GM18499 (cell line): ENCODE measurements around the gene UCP2.
A peak's percentile ranks its signal among the peaks of the same experiment; 100 is the strongest.
"Not testable (repeated sequence)": the region's sequence is repeated elsewhere in the genome, so short reads cannot be mapped to it uniquely, and the experiment has no call there.

ENCODE experiments used
- ATAC-seq: cut with Tn5 transposase; IDR thresholded peaks from one replicate; pipeline ENCODE4 v1.9.1; 2021; ENCODE audit warnings: moderate number of reproducible peaks; ENCODE audit not compliant: insufficient read depth, unreplicated experiment

Gene UCP2

DNA sequence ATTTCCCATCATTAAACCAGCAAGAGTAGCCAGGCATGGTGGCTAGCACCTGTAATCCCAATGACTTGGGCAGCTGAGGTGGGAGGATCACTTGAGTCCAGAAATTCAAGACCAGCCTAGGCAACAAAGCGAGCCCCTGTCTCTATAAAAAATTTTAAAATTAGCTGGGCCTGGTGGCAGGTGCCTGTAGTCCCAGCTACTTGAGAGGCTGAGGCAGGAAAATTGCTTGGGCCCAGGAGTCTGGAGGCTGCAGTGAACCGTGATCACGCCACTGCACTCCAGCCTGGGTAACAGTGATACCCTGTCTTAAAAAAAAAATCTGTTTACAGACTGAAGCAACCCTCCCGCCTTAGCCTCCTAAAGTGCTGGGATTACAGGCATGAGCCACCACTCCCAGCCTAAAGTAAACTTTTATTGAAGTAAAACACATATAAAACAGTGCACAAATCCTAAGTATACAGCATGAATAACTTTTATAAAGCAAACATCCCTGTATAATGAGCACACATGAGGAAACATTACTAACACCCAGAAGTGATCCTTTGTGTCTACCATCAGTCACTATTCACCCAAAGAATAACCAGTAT is 13.6 kb upstream of the UCP2 start:
- ATAC-seq, result no peak

DNA sequence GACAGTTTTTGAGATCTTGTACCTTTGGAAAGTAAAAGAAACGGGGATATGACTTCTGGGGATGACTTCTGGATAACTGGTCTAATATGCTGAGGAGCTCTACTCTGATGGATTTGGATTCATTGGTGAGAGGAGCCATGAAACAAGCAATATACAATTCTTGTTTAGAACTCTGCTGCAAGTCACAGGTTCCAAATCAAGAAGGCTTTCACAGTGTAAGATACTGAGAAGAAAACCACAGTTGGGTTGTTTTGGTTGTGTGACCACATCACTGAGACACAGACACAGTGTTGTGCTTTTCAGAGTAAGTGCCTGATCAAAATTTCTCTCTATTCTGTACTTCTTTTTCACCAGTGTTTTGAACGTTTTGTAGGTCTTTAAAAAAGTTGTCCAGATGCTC is 13.1 kb upstream of the UCP2 start:
- ATAC-seq, result no peak

DNA sequence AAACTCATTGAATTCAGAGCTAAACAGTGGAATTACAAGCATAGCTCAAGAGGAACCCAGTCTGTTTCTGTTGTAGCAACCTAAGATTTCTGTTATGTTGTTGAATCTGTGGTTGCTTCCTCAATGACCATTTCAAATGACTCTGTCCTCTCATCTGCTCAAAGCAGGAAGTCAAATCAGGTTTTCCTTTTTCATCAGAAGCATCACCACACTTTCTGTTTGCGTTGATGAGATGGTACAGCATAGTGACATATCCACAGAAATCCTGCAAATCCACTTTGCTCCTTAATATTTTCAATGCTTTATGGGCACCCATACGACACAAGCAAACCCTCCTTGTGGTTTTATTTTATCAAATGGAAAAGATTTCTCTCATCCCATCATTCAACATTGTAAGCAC is 12.6 kb upstream of the UCP2 start:
- no peak for ATAC-seq

DNA sequence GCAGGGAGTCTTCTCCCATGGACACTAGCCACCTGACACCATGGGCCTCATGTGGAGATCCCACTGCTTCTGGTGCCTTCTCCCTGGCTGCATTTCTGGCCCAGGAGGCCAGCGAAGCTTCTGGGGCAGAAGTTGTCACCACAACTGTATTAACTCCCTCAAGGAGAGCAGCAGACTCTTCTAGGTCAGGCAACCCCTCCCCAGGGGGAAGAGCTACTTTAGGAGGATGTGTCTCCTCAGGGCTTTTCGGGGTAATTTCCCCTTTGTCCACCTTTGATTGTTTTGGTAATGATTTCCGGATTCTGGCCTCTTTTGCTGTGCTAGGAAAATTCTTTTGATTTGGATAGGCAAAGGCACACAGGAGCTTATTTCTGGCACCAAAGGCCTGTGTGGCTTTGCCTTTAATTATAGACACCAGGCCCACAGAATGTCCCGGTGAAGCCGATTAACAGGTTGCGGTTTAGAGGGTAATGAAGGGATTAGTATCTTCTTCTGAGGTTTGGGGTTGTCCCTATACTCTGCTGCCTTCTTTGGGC is 8.9 kb upstream of the UCP2 start:
- no peak for ATAC-seq

DNA sequence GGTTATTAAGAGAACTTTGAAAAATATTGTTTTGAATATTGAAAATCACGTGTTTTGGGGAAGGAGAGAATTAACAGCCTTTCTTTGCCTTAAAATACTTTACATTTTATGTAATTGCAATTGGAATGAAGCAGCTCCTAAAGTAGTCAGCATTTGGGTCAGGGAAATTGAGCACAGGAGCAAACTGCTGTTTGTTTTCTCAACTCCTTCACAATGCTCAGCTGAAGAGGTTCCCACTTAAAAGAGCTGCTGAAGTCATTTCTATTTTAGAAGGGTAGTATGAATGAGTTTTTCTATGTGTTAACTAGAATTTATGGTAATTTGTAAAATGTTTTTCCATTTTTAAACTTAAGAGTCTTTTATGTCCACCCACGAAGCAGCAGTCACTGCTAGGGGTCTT is 8.1 kb upstream of the UCP2 start:
- no peak for ATAC-seq

DNA sequence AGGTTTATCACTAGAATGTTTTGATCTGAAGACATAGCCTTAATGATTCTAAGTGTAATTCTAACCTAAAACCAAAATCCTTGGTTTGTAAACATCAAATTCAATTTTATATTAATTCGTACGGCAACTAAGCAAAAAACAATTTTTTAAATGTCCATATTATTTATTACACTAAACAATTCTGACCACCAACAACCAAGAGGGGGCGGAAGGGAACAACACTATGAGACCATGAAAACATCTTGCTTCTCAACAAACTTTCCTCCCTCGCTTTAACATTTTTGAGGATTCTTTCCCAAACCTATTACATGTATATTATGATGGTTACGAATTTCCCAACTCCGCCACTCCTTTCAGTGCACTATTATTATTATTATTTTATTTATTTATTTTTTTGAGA is 6.5 kb upstream of the UCP2 start:
- no peak for ATAC-seq

DNA sequence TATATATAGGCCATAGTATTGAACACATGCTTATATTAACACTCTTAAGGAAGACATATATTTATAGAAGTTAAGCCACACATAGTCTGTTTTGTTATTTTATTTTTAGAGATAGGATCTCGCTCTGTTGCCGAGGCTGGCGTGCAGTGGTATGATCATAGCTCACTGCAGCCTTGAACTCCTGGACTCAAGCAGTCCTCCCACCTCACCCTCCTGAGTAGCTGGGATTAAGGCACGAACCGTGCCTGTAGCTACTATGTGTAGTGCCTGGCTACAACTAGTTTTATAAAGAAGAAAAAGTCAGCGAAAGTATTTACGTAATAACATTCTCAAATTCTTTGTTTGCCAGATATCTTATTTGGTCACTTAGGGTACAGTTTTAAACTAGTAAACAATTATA is 5.6 kb upstream of the UCP2 start:
- no peak for ATAC-seq

DNA sequence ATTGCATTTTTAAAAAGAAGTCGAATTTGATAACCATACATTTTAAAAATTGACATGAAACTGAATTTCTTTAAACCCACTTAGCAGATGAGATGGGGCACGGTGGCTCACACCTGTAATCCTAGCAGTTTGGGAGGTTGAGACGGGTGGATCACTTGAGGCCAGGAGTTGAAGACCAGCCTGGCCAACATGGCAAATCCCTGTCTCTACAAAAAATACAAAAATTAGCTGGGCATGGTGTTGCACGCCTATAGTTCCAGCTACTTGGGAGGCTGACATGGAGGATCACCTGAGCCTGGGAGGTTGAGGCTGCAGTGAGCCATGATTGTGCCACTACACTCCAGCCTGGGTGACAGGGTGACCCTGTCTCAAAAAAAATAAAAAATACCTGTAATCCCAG is 3.0 kb upstream of the UCP2 start:
- ATAC-seq, result not testable (repeated sequence)

DNA sequence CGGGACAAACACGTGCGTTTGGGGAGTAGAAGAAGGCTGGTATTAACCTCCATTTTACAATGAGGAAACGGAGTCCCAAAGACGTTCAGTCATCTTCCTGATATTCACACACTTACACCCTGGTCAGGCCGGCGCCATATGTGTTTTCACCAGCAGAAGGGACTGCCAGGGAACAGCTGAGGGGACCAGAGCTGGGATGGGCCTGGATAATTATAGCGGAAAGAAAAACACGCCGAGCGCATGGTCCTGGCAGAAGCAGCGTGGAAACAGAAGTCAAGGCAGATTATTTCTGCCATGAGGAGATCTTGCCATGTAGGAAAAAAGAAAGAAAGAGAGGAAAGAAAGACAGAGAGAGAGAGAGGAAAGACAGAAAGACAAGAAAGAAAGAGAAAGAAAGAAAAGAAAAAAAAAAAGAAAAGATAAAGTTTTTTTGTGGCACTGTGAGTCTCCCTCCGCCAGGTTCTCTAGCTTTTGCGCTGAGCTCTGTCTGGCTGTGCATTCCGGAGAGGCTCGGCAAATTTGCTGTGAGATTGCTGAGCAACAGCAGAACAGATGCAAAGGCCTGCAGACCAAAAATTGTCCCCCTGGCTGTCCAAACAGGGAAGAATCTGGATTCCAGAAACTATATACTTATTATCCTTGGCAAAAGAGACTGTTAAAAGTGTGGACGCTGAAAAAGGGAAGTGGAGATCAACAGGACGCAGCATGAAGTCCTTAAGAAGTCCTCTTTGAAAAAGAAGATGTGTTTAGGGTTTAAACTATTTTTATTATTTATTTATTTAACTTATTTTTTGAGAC is 1.3 kb upstream of the UCP2 start:
- ATAC-seq, result no peak

DNA sequence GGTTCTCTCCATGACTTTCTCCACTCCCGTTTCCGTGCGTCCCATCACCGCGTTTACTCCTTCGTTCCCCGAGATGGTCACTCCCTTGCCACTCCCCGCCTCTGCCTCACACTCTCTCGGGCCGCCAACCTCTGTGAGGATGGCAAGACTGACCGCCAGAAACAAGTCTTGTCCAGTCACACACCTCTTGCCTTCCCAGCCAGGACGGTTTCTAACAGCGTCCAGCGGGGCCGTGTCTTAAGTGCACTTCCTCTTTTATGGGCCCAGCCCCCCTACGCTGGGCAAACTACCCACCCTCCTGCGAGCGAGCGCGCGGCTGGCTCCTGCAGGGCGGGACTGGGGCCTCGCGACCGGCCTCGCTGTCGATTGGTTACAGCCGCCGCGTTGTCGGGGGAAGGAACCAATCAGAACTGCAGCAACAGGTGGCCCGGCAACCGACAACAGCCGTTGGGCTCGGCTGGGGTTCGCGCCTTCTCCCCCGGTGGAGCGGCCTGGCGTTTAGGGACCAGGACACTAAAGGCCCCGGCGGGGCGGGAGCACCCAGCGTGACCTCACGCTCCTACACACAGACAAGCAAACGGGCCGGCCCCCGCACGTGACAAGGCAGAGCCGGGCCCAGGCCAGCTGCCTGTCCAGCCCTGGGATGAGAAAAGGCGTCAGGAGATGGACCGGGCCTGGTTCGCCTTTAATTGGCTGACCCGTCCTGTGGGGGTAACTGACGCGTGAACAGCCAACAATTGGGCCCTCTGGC is 522 bp upstream of the UCP2 start:
- ATAC-seq, result peak; percentile 39

DNA sequence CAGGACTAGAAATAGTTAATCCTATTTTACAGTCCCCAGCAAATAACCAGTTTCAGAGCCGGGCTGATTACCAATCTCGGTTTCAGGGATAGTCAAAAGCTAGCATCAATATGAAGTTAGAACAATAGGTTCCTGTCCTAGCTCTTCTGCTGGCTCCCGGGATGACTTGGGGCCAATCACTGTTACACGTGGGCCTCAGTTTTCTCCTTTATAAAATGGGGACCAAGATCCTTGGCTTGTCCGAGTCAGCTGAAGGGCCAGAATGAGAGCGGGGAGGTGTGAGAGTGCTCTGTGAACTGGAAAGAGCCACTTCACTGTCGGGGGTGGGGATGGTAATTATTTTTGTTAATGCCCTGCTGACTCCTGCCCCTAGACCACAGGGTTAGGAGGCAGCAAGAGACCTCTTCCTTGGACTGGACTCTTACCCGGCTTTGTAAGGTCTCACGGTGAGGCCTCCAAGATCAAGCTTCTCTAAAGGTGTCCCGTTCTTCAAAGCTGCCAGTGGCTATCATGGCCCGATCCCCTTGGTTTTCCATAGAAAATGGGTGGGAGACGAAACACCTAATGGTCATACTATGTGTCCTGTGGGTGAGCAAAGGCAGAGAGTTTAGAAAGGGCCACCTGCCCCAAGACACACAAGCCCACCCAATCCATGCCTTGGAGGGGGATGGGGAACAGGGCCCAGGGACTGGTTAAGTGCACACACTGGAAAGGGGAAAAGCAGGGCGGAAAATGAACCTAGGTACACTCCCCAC is 1.4 kb downstream of the UCP2 start:
- ATAC-seq, result no peak

DNA sequence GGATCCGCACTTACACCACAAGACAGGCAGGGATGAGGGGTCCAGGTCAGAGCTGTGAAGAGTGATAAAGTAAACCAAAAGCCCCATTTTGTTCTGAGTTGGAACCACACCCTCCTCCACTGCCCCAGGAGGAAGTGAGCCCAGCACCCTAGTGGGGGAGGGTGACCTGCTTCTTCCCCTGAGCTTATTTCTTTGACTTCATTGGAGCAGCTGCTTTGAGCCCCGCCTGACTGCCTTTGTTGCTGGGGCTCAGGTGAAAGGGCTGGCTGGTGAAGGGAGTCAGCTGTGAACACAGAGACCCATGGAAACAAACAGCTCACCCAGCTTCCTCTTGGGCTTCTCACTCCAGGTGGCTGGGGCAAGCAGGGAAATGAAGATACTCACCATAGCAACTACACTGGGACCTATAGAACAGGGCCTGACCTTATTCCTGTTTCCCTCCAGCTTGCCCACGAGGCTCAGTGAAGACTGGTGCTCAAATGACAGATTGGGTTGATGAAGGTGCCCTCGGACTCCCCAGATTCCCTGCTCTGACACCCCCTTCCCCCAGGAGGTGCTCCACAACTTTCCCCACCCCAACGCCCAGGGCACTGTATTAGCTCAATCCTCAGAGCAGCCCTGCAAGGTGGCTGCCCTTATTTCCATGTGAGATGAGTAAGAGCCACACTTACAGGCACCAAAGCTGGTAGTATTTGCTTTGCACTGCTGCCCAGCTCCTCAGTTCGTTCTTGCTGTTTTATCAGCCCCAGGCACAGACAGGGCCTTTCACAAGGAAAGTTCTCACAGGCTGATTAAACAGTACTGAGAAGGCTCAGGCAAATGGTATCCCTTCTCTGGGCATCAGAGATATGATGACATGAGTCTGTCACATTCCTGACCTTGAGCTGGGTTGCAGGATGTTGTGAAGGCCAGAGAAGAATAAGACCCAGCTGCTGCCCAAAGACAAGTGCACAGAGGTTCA is 2.4 kb downstream of the UCP2 start:
- ATAC-seq, result peak; percentile 36

DNA sequence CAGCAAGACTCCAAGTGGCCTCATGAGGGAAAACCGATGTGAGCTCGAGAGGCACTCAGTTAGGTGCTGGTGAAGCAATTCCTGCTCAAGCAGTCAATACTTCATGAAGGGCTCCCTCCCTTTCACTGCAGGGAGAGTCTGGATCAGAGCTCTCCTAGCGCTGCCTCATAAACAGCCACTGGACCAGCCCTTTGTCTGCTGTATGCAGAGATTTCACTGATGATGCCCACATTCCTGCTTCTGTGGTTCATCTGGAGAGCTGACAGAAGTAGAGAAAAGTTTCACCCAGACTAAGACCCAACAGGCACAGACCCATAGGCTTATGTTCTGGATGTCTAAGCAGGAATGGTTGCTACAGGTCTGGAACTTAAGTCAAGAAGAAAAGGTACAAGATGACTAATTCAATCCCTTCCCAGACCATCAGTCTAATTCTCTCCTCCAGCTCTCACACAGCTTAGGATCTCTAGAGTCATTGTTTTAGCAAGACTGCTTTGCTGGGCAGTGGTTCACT is 4.0 kb downstream of the UCP2 start:
- ATAC-seq, result no peak

DNA sequence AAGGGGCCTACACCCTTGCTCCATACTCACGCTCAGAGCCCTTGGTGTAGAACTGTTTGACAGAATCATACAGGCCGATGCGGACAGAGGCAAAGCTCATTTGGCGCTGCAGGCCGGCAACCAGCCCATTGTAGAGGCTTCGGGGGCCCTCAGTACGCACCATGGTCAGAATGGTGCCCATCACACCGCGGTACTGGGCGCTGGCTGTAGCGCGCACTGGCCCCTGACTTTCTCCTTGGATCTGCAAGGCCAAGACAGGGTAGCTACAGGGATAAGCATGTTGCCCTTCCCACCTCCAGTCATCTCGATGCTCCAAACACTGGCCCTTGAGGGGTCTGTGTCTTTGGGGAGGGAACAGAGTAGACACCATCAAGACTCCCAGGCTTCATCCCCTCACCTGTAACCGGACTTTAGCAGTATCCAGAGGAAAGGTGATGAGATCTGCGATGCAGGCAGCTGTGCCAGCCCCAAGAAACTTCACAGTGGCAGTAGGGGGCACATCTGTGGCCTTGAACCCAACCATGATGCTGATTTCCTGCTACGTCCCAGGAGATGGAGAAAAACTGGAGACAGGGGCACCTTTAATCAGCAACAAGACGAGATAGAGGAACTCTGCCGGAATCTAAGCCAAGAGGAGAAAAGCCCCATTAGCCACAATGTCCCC is 4.7 kb downstream of the UCP2 start:
- no peak for ATAC-seq

DNA sequence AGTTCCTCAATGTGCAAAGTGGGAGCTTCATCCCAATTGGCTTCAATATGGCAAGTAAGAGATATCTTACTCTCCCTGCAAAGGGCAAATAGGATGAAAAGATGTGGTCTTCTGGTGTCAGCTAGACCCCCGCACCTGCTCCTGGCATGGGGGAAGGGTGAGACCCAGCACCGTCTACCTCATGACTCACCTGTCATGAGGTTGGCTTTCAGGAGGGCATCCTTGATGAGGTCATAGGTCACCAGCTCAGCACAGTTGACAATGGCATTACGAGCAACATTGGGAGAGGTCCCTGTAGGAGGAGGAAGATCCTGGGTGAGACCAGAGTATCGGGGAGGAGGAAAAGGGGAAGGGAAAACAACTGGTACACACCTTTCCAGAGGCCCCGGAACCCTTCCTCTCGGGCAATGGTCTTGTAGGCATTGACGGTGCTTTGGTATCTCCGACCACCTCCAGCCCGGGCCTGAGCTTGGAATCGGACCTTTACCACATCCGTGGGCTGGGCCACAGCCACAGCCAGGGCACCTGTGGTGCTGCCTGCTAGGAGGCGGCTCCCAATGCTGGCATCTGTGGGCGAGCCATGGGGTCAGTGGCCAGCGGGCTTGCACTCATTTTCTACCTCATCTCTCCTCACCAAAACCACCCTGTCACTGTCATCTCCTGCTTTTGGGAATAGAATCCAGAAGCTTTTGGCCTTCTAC is 6.0 kb downstream of the UCP2 start:
- no peak for ATAC-seq

DNA sequence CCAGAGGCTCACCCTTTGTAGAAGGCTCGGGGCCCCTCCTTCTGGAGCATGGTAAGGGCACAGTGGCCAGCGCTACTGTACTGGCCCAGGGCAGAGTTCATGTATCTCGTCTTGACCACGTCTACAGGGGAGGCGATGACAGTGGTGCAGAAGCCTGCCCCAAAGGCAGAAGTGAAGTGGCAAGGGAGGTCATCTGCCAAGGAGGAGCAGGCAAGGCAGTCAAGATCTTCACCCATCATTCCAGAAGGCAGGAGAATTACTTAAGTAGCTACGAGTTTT is 7.2 kb downstream of the UCP2 start:
- ATAC-seq, result no peak

DNA sequence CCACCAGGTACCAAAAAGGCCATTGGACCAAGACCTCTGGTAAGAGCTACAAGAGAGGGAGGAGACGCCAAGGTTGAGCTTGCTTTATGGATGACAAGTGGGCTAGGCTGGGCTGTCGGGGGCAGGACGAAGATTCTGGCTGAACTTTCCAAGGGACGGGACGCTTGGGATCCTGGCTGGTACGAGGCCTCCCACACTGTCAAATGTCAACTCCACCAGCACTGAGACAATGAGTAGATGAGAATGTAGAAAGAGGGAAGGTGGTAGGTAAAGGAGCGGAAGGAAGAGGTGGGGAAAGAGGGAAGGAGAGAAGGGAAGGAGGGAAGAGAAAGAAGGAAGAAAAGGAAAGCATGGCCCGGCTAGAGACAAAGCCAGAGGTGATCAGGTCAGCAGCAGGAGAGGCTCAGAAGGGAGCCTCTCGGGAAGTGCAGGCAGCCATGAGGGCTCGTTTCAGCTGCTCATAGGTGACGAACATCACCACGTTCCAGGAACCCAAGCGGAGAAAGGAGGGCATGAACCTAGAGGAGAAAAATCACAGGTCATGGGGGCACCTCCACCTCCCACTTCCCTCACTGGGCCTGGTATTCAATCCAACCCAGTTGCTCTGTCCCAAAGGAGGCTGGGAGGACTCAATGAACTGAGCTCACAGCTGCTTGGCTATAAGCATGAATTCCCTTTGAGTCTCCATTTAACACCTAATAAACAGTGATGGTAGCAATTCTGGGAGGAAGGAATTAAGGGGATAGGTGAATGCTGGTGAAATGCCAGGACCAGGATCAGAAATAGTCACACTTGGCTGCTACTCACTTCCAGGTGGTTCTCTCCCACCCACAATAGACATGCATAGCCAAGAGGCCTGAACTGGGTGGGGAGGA is 7.8 kb downstream of the UCP2 start:
- no peak for ATAC-seq
